Adrenal gland (tissue), 12 donors: ENCODE measurements around the gene PGPEP1. TPM values are rescaled to one million over a fixed set of nuclear protein-coding genes. Genes with fewer than 3 reads are reported as not detected.

ENCODE experiments used
- DNase-seq, 7 donors: peaks; one replicate each; pipeline ENCODE4 v3.0.0-alpha.2; 2019 to 2020
- H3K27ac ChIP-seq, 5 donors: fragments of 200-600 bp; sonication (generic) in 4 of 5; 1 replicate in 3 of 5; 2 replicates in 2 of 5; pipeline versions ENCODE4 v1.5.1 to v1.8.0; 2016 to 2020; ENCODE audit warnings: mild to moderate bottlenecking in 1 of 5
- H3K27me3 ChIP-seq: fragments of 200-600 bp; 2 replicates; pipeline ENCODE4 v1.8.0; 2021
- H3K36me3 ChIP-seq, 2 donors: fragments of 200-600 bp; replicated peaks in 1 of 2; 1 replicate in 1 of 2; 2 replicates in 1 of 2; pipeline versions ENCODE4 v1.5.1 to v1.8.0; 2018 to 2022
- H3K4me1 ChIP-seq, 2 donors: fragments of 200-600 bp; replicated peaks in 1 of 2; 1 replicate in 1 of 2; 2 replicates in 1 of 2; pipeline versions ENCODE4 v1.5.1 to v1.8.0; 2018 to 2021
- H3K4me3 ChIP-seq, 4 donors: fragments of 200-600 bp; sonication (generic) in 3 of 4; one replicate each; pipeline ENCODE4 v1.5.1; 2016 to 2018
- H3K9me3 ChIP-seq, 3 donors: fragments of 200-600 bp; sonication (generic) in 1 of 3; replicated peaks in 1 of 3; 1 replicate in 2 of 3; 2 replicates in 1 of 3; pipeline versions ENCODE4 v1.5.1 to v1.8.0; 2016 to 2021
- CTCF ChIP-seq, 6 experiments: fragments of 450-650 bp in 4 of 6; fragments of 200-600 bp in 2 of 6; sonication (generic) in 1 of 6; IDR thresholded peaks; 1 replicate in 5 of 6; 2 replicates in 1 of 6; pipeline versions ENCODE4 v1.5.1 to v1.8.0; 2016 to 2021; ENCODE audit warnings: antibody characterized with exemption in 6 of 6, mild to moderate bottlenecking in 2 of 6, moderate library complexity in 1 of 6
- POLR2A ChIP-seq, 2 donors: fragments of 450-650 bp; IDR thresholded peaks; one replicate each; pipeline ENCODE4 v1.6.1; 2017; ENCODE audit warnings: antibody characterized with exemption in 2 of 2, mild to moderate bottlenecking in 2 of 2, moderate library complexity in 1 of 2
- WGBS, 4 donors: extraction: QIAGEN DNeasy Blood & Tissue Kit in 2 of 4; methylation state at CpG; one replicate each; pipeline versions ENCODE4 v1.1.5 to v1.1.7; 2013 to 2017; 5-methylcytosine and 5-hydroxymethylcytosine counted together
- intact Hi-C, 2 donors: fragments of 100-400 bp; cut with DNase I; formaldehyde crosslinking; loops; one replicate each; pipeline versions ENCODE4 v1.14.1 to v1.15.0; 2022 to 2023
- polyA plus RNA-seq, 3 donors: library from polyadenylated mRNA; stranded (reverse); fragments of 200-250 nt in 2 of 3; fragments of 350-450 nt in 1 of 3; fragmentation: Illumina TruSeq in 1 of 3; extraction: RNeasy Lipid Tissue Mini Kit (QIAGEN cat#74804) in 1 of 3; gene quantifications; one replicate each; pipeline ENCODE4 v1.2.3, GENCODE V29; 2013 to 2014
- total RNA-seq, 9 donors: library from RNA; depleted of rRNA in 4 of 9; stranded (reverse); fragments of >200 nt in 4 of 9; fragments of 120-200 nt in 1 of 9; fragmentation: NEBNext Ultra II Directional in 1 of 9; extraction: Animal tissue kit (Norgen Biotek cat#: 25700) in 1 of 9; gene quantifications; one replicate each; pipeline versions ENCODE4 v1.1.0 to v1.2.4, GENCODE V29; 2013 to 2023
- donor health status: healthy with polysubstance abuse.
- donor health status: Bipolar disorder and iron deficiency.
- donor health status: DM: yes; HTN: yes; CAD: no.
- donor health status: DM: no; HTN: no; CAD: no.
- donor health status: DM: no; HTN: no; CAD: no.
- donor health status: DM: yes; HTN: yes; CAD: no.

The PGPEP1 gene
- total and polyA plus RNA-seq, 12 donors, result 19.0 to 89.2 (median 44.0) TPM

- 71 to 77% (median 73%) methylated on average over 16 of the region's 16 CpGs for WGBS, 4 donors
- peak in 2 of 7 donors; percentile 18 to 25 for DNase-seq
- TF ChIP-seq POLR2A (IDR thresholded peaks at IDR 0.05) (no peak), CTCF (IDR thresholded peaks at IDR 0.05) (no peak)
Measured at GRCh38 chr19:18412610-18413239, 72.3 kb downstream of the PGPEP1 start.

GRCh38 chr19:18414504-18415177 lies 74.2 kb downstream of the PGPEP1 start:
- WGBS, 4 donors, result 9 to 12% (median 10%) methylated on average over 8 to 11 of the region's 11 CpGs
- H3K4me1 ChIP-seq, result peaks cover 33 to 45% of the 10 kb centered on the region in 2 donors
- no peak for TF ChIP-seq CTCF (IDR thresholded peaks at IDR 0.05)

More at GRCh38 chr19:18412610-18413239, 72.3 kb downstream of the PGPEP1 start:
- no peaks in the 10 kb centered on the region for H3K27me3 ChIP-seq
- intact Hi-C loops, result loop anchor here (5.0 kb wide), 1 partner anchor 65 kb away; no protein-coding TSS in a partner anchor
- no peak overlapping the region for H3K27ac ChIP-seq
- H3K36me3 ChIP-seq, result no peaks in the 10 kb centered on the region
- no peak overlapping the region for H3K4me3 ChIP-seq
- no peaks in the 10 kb centered on the region for H3K9me3 ChIP-seq
- peaks cover 23 to 33% of the 10 kb centered on the region in 2 donors for H3K4me1 ChIP-seq

GRCh38 chr19:18415178-18415867 lies 74.9 kb downstream of the PGPEP1 start:
- TF ChIP-seq CTCF (IDR thresholded peaks at IDR 0.05), result no peak
- TF ChIP-seq POLR2A (IDR thresholded peaks at IDR 0.05), result peak in 1 of 2 donors; percentile 35
- intact Hi-C loops, result no loop called here
- 30 to 36% (median 31%) methylated on average over 17 to 25 of the region's 25 CpGs for WGBS, 4 donors

More at GRCh38 chr19:18414504-18415177, 74.2 kb downstream of the PGPEP1 start:
- H3K36me3 ChIP-seq, result no peaks in the 10 kb centered on the region
- peak in 5 of 7 donors; percentile 39 to 63 (median 45) for DNase-seq
- H3K9me3 ChIP-seq, result no peaks in the 10 kb centered on the region
- H3K27ac ChIP-seq, result peak overlapping the region in 4 of 5 donors; percentile 47 to 92 (median 86)
- no peaks in the 10 kb centered on the region for H3K27me3 ChIP-seq
- intact Hi-C loops, result loop anchor here (5.0 kb wide), 1 partner anchor 67 kb away; no protein-coding TSS in a partner anchor
- peak overlapping the region in 1 of 4 donors; percentile 24 for H3K4me3 ChIP-seq

GRCh38 chr19:18416778-18417249 lies 76.4 kb downstream of the PGPEP1 start:
- peak overlapping the region; percentile 72 to 92 (median 85) for H3K27ac ChIP-seq
- 0 to 1% (median 1%) methylated on average over 6 to 44 of the region's 44 CpGs for WGBS, 4 donors
- H3K9me3 ChIP-seq, result no peaks in the 10 kb centered on the region
- no peak for TF ChIP-seq CTCF (IDR thresholded peaks at IDR 0.05)
- TF ChIP-seq POLR2A (IDR thresholded peaks at IDR 0.05), result no peak
- H3K4me1 ChIP-seq, result peaks cover 38 to 57% of the 10 kb centered on the region in 2 donors
- peak; percentile 80 to 93 (median 85) for DNase-seq
- peak overlapping the region in 1 of 4 donors; percentile 50 for H3K4me3 ChIP-seq
- intact Hi-C loops, result no loop called here
- no peaks in the 10 kb centered on the region for H3K36me3 ChIP-seq
- H3K27me3 ChIP-seq, result no peaks in the 10 kb centered on the region

More at GRCh38 chr19:18415178-18415867, 74.9 kb downstream of the PGPEP1 start:
- Histone ChIP-seq H3K36me3 (no peaks in the 10 kb centered on the region), H3K27me3 (no peaks in the 10 kb centered on the region), H3K9me3 (no peaks in the 10 kb centered on the region), H3K4me1 (peaks cover 38 to 50% of the 10 kb centered on the region in 2 donors), H3K27ac (peak overlapping the region; percentile 25 to 92 (median 85)), H3K4me3 (peak overlapping the region in 1 of 4 donors; percentile 24)
- DNase-seq, result peak in 6 of 7 donors; percentile 60 to 87 (median 71)
